Mesenchymal stem cell (in vitro differentiated cells and primary cell): Measurements from ENCODE around the gene GPR84.

ENCODE experiments used
- DNase-seq: peaks from one replicate; pipeline ENCODE4 v3.0.0-alpha.2; 2013
- H2AFZ ChIP-seq: one replicate; pipeline ENCODE4 v1.6.1; 2013; ENCODE audit warnings: low read depth, mild to moderate bottlenecking, control low read depth, inconsistent platforms, low read length, moderate library complexity
- H2AK5ac ChIP-seq: 2 replicates; pipeline ENCODE4 v1.6.1; 2013; ENCODE audit warnings: low read length, moderate library complexity, mild to moderate bottlenecking, inconsistent platforms; ENCODE audit not compliant: severe bottlenecking
- H2BK120ac ChIP-seq: one replicate; pipeline ENCODE4 v1.6.1; 2013; ENCODE audit warnings: low read depth, mild to moderate bottlenecking, inconsistent platforms, low read length, moderate library complexity
- H2BK12ac ChIP-seq, 2 experiments: one replicate each; pipeline ENCODE4 v1.6.1; 2013; ENCODE audit warnings: inconsistent platforms in 2 of 2, low read length in 2 of 2, mild to moderate bottlenecking in 2 of 2, moderate library complexity in 2 of 2, control low read depth in 1 of 2
- H2BK15ac ChIP-seq: one replicate; pipeline ENCODE4 v1.6.1; 2013; ENCODE audit warnings: mild to moderate bottlenecking, low read depth, inconsistent platforms; ENCODE audit not compliant: poor library complexity, severe bottlenecking
- H2BK5ac ChIP-seq: 2 replicates; pipeline ENCODE4 v1.6.1; 2013; ENCODE audit warnings: low read depth, mild to moderate bottlenecking, low read length, control low read depth, inconsistent platforms; ENCODE audit not compliant: poor library complexity, severe bottlenecking
- H3K14ac ChIP-seq, 2 experiments: one replicate each; pipeline ENCODE4 v1.6.1; 2013; ENCODE audit warnings: inconsistent platforms in 2 of 2, low read length in 2 of 2, control low read depth in 1 of 2, mild to moderate bottlenecking in 1 of 2, moderate library complexity in 1 of 2
- H3K18ac ChIP-seq, 2 experiments: one replicate each; pipeline ENCODE4 v1.6.1; 2013; ENCODE audit warnings: inconsistent platforms in 2 of 2, low read length in 2 of 2, control low read depth in 1 of 2, low read depth in 1 of 2, mild to moderate bottlenecking in 1 of 2
- H3K23ac ChIP-seq, 2 experiments: one replicate each; pipeline ENCODE4 v1.6.1; 2013; ENCODE audit warnings: inconsistent platforms in 2 of 2, low read length in 2 of 2, mild to moderate bottlenecking in 2 of 2, moderate library complexity in 2 of 2, control low read depth in 1 of 2
- H3K27ac ChIP-seq: 2 replicates; pipeline ENCODE4 v1.5.1; 2013; ENCODE audit warnings: mild to moderate bottlenecking, moderate library complexity, low read length, control low read depth, inconsistent platforms; ENCODE audit not compliant: poor library complexity, severe bottlenecking
- H3K27me3 ChIP-seq, 2 experiments: 2 replicates each; pipeline versions ENCODE4 v1.6.1 to v1.7.0; 2013; ENCODE audit warnings: low read length in 2 of 2, mild to moderate bottlenecking in 2 of 2, moderate library complexity in 2 of 2, control low read depth in 1 of 2, inconsistent platforms in 1 of 2; ENCODE audit not compliant: control insufficient read depth in 1 of 2, insufficient read depth in 1 of 2
- H3K36me3 ChIP-seq, 2 experiments: 2 replicates each; pipeline versions ENCODE4 v1.6.1 to v1.7.0; 2013; ENCODE audit warnings: low read length in 2 of 2, control low read depth in 1 of 2, inconsistent platforms in 1 of 2, low read depth in 1 of 2, mild to moderate bottlenecking in 1 of 2; ENCODE audit not compliant: insufficient read depth in 2 of 2, control insufficient read depth in 1 of 2
- H3K4ac ChIP-seq, 2 experiments: one replicate each; pipeline ENCODE4 v1.6.1; 2013; ENCODE audit warnings: inconsistent platforms in 2 of 2, low read length in 2 of 2, mild to moderate bottlenecking in 2 of 2, moderate library complexity in 2 of 2, control low read depth in 1 of 2, low read depth in 1 of 2
- H3K4me1 ChIP-seq: 2 replicates; pipeline ENCODE4 v1.6.1; 2013; ENCODE audit warnings: low read depth, low read length, control low read depth; ENCODE audit not compliant: control insufficient read depth, insufficient read depth
- H3K4me2 ChIP-seq: 2 replicates; pipeline ENCODE4 v1.6.1; 2013; ENCODE audit warnings: low read length, mild to moderate bottlenecking, inconsistent platforms; ENCODE audit not compliant: poor library complexity, severe bottlenecking
- H3K4me3 ChIP-seq, 2 experiments: 2 replicates each; pipeline versions ENCODE4 v1.5.1 to v1.7.0; 2013; ENCODE audit warnings: low read length in 2 of 2, mild to moderate bottlenecking in 2 of 2, control low read depth in 1 of 2, low read depth in 1 of 2; ENCODE audit not compliant: insufficient read depth in 1 of 2
- H3K79me1 ChIP-seq: replicated peaks from 2 replicates; pipeline ENCODE4 v1.6.1; 2013; ENCODE audit warnings: mild to moderate bottlenecking, control low read depth, low read length, inconsistent platforms; ENCODE audit not compliant: poor library complexity, severe bottlenecking
- H3K9ac ChIP-seq: 2 replicates; pipeline ENCODE4 v1.7.0; 2013; ENCODE audit warnings: mild to moderate bottlenecking, low read length, moderate library complexity
- H3K9me3 ChIP-seq: 2 replicates; pipeline ENCODE4 v1.7.0; 2013; ENCODE audit warnings: mild to moderate bottlenecking, low read length; ENCODE audit not compliant: control insufficient read depth
- H4K8ac ChIP-seq: one replicate; pipeline ENCODE4 v1.6.1; 2013; ENCODE audit warnings: inconsistent platforms, mild to moderate bottlenecking, low read length, moderate library complexity
- H4K91ac ChIP-seq: one replicate; pipeline ENCODE4 v1.6.1; 2013; ENCODE audit warnings: mild to moderate bottlenecking, low read length, inconsistent platforms
- WGBS: methylation state at CpG from one replicate; pipeline ENCODE4 v1.1.7; 2013; ENCODE audit warnings: mixed read lengths; 5-methylcytosine and 5-hydroxymethylcytosine counted together

The GPR84 gene

GRCh38 chr12:54405106-54405505 is 40.8 kb upstream of the GPR84 start:
- no peaks in the 10 kb centered on the region for H3K9me3 ChIP-seq
- no peak overlapping the region for H3K4me2 ChIP-seq
- H3K79me1 ChIP-seq, result peaks cover 37% of the 10 kb centered on the region
- 94% methylated on average over 10 of the region's 10 CpGs for WGBS
- no peak overlapping the region for H3K23ac ChIP-seq
- no peak overlapping the region for H2AFZ ChIP-seq
- H3K4ac ChIP-seq, result no peak overlapping the region
- H3K27ac ChIP-seq, result no peak overlapping the region
- no peaks in the 10 kb centered on the region for H3K27me3 ChIP-seq
- H4K91ac ChIP-seq, result peak overlapping the region; percentile 23
- no peak overlapping the region for H2AK5ac ChIP-seq
- no peak overlapping the region for H3K18ac ChIP-seq
- no peak overlapping the region for H2BK15ac ChIP-seq
- H3K14ac ChIP-seq, result no peak overlapping the region
- no peak overlapping the region for H2BK120ac ChIP-seq
- H3K4me3 ChIP-seq, result no peak overlapping the region
- H4K8ac ChIP-seq, result no peak overlapping the region
- H3K4me1 ChIP-seq, result no peaks in the 10 kb centered on the region
- H2BK12ac ChIP-seq, result no peak overlapping the region
- no peak for DNase-seq
- peak overlapping the region; percentile 44 for H3K9ac ChIP-seq
- H2BK5ac ChIP-seq, result no peak overlapping the region
- H3K36me3 ChIP-seq, result peaks cover 83 to 97% of the 10 kb centered on the region in 2 experiments

GRCh38 chr12:54404061-54405004 is 40.0 kb upstream of the GPR84 start:
- Histone ChIP-seq H3K4me3 (no peak overlapping the region), H3K23ac (no peak overlapping the region)

GRCh38 chr12:54401119-54401518 is 36.8 kb upstream of the GPR84 start:
- no peak overlapping the region for H3K14ac ChIP-seq
- no peak overlapping the region for H3K27ac ChIP-seq
- no peak overlapping the region for H3K4me2 ChIP-seq
- peaks cover 21% of the 10 kb centered on the region for H3K79me1 ChIP-seq
- H3K9me3 ChIP-seq, result no peaks in the 10 kb centered on the region
- DNase-seq, result no peak
- H3K18ac ChIP-seq, result no peak overlapping the region
- no peak overlapping the region for H2BK12ac ChIP-seq
- no peak overlapping the region for H3K23ac ChIP-seq
- H3K4me1 ChIP-seq, result no peaks in the 10 kb centered on the region
- no peak overlapping the region for H3K4ac ChIP-seq
- H3K4me3 ChIP-seq, result no peak overlapping the region
- H4K8ac ChIP-seq, result no peak overlapping the region
- H3K27me3 ChIP-seq, result no peaks in the 10 kb centered on the region
- peaks cover 82 to 100% of the 10 kb centered on the region in 2 experiments for H3K36me3 ChIP-seq
- no peak overlapping the region for H2BK120ac ChIP-seq
- no peak overlapping the region for H2BK15ac ChIP-seq
- no peak overlapping the region for H4K91ac ChIP-seq
- 100% methylated on average over 2 of the region's 2 CpGs for WGBS
- H2BK5ac ChIP-seq, result no peak overlapping the region
- H2AFZ ChIP-seq, result no peak overlapping the region
- no peak overlapping the region for H2AK5ac ChIP-seq
- H3K9ac ChIP-seq, result no peak overlapping the region

More at GRCh38 chr12:54404061-54405004, 40.0 kb upstream of the GPR84 start:
- peak; percentile 72 for DNase-seq
- Histone ChIP-seq H3K18ac (no peak overlapping the region), H3K36me3 (peaks cover 81 to 98% of the 10 kb centered on the region in 2 experiments), H2AFZ (no peak overlapping the region), H3K14ac (no peak overlapping the region), H2BK5ac (no peak overlapping the region), H3K27me3 (no peaks in the 10 kb centered on the region), H3K4me2 (no peak overlapping the region), H3K9me3 (no peaks in the 10 kb centered on the region), H3K79me1 (peaks cover 32% of the 10 kb centered on the region), H3K4me1 (no peaks in the 10 kb centered on the region), H2AK5ac (no peak overlapping the region), H2BK12ac (no peak overlapping the region), H2BK15ac (no peak overlapping the region), H3K4ac (no peak overlapping the region), H2BK120ac (no peak overlapping the region), H4K91ac (no peak overlapping the region), H4K8ac (no peak overlapping the region), H3K9ac (peak overlapping the region; percentile 44), H3K27ac (no peak overlapping the region)
- WGBS, result 66% methylated on average over 11 of the region's 11 CpGs

- Histone ChIP-seq H2AFZ (no peak overlapping the region), H3K27me3 (no peaks in the 10 kb centered on the region), H3K4ac (no peak overlapping the region), H4K8ac (no peak overlapping the region), H3K4me3 (no peak overlapping the region), H3K9ac (no peak overlapping the region), H3K79me1 (peaks cover 12% of the 10 kb centered on the region), H3K9me3 (no peaks in the 10 kb centered on the region), H3K4me2 (no peak overlapping the region), H3K36me3 (peaks cover 80 to 100% of the 10 kb centered on the region in 2 experiments), H2AK5ac (no peak overlapping the region), H2BK120ac (no peak overlapping the region), H3K23ac (no peak overlapping the region), H3K14ac (no peak overlapping the region), H3K18ac (no peak overlapping the region), H3K4me1 (no peaks in the 10 kb centered on the region), H4K91ac (no peak overlapping the region), H2BK15ac (no peak overlapping the region), H2BK5ac (no peak overlapping the region), H3K27ac (no peak overlapping the region), H2BK12ac (no peak overlapping the region)
- WGBS, result 76% methylated on average over 6 of the region's 8 CpGs
- DNase-seq, result peak; percentile 87
These were observed 34.9 kb upstream of the GPR84 start for GRCh38 chr12:54398995-54399793.
